ENCODE data around the gene APC.
"Not testable (repeated sequence)": the region's sequence is repeated elsewhere in the genome, so short reads cannot be mapped to it uniquely, and the experiment has no call there.

The APC gene

GRCh38 chr5:112737463-112738190, at the start of gene APC:
Gene APC (plus strand): TSS chr5:112737885. CDS start chr5:112754891, 17,006 bp downstream.
- DNase-seq, result peak; percentile 76 to 77

GRCh38 chr5:112689155-112689909, 48.4 kb upstream of the APC start:
- no peak for DNase-seq

- DNase-seq, result no peak
These were observed 46.9 kb upstream of the APC start for GRCh38 chr5:112690605-112691338.

DNA sequence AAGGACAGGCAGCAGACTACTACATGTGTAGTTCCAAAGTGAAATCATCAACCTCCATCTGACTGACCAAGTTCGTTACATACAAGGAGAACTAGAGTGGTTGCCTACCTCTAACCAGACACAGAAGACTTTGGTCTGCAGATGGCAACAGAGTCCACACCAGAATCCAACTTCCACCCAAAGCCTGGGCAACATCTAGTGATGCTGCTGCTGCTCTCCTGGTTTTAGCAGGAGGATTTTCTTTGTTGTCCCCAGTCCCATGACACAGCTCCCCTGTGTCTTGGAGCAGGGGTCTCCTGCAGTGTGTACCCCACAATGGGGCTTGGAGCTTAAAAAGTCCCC, 46.4 kb upstream of the APC start:
- DNase-seq, result no peak

DNA sequence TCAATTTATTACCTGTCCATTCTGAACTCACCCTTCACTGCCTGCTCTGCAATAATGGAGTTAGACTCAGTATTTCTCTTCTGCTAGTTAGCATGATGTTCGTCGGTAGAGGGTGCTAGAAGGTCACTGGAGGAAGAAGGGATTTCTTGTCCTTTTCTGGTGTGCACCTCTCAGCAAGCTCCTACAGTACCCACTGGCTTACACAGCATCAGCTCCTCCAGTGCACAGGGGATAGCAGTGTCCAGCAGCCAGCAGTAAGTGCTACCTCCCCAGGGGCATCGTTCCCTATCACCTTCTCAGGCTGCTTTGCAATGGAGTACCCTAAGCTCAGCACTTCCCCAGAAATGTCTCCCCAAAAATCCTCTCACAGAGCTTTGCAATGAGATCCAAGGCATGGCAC, 45.9 kb upstream of the APC start:
- DNase-seq, result peak in 1 of 2 donors; percentile 11

- DNase-seq, result no peak
These were observed 45.2 kb upstream of the APC start for GRCh38 chr5:112692472-112692871.

GRCh38 chr5:112693301-112693700, 44.4 kb upstream of the APC start:
- DNase-seq, result no peak

- DNase-seq, result no peak
These were observed 42.6 kb upstream of the APC start for GRCh38 chr5:112694853-112695709.

GRCh38 chr5:112696786-112697185, 40.9 kb upstream of the APC start:
- DNase-seq, result no peak

GRCh38 chr5:112697322-112697721, 40.4 kb upstream of the APC start:
- DNase-seq, result no peak

DNA sequence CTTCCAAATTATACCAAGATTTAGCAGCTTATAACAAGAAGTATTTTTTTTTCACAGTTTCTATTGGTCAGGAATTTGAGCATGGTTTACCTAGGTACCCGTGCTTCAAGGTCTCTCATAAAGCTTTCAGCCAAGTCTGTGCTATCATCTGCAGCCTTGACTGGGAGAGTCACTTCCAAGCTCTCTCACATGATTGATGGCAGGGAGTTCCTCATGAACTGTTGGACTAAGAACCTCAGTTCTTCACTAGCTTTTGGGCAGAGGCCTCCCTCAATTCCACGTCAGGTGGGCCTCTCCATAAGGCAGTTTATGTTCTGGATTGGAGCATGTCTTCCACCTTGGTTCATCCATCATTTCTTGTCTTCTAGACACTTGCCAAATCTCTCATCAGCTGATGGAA, 39.9 kb upstream of the APC start:
- no peak for DNase-seq

DNA sequence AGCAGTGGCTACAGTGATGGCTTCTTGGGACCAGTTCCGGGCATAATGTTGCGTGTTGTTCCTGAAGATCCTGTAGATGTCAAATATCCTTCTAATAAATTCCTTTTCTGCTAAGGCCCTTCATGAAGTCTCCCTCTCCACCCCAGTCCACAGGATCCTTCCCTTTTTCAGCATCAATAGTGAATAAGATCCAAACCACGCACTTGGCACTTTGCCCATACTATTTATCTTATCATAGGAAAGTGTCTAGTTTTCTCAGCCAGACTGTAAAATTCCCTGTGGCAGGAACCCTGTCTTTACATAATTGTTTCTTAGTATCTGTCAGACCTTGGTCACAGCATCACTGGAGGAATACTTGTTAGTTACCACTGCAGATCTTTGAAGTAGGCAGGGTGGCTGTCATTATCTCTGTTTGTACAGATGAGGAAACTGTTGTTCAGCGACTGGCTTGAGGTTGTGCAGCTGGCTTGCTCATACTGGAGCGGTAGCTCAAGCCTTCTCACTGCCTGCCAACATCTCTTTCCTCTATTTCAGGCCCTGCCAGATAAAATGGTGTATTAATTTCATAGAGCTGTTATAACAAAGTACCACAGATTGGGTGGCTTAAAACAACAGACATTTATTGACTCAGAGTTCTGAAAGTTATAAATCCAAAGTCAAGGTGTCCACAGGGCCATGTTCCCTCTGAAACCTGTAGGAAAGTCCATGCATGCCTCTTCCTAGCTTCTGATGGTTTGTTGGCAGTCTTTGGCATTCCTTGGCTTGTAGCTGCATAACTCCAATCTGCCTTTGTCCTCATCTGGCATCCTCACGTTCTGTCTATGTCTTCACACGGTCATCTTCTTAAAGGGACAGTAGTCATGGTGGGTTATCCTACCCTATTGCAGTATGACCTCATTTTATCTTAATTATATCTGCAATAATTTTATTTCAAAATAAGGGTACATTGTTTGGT, 33.5 kb upstream of the APC start:
- no peak for DNase-seq

- DNase-seq, result no peak
These were observed 31.2 kb upstream of the APC start for GRCh38 chr5:112706446-112707016.

GRCh38 chr5:112707187-112708102, 30.2 kb upstream of the APC start:
- DNase-seq, result peak; percentile 95

- no peak for DNase-seq
These were observed 29.5 kb upstream of the APC start for GRCh38 chr5:112708103-112708622.

DNA sequence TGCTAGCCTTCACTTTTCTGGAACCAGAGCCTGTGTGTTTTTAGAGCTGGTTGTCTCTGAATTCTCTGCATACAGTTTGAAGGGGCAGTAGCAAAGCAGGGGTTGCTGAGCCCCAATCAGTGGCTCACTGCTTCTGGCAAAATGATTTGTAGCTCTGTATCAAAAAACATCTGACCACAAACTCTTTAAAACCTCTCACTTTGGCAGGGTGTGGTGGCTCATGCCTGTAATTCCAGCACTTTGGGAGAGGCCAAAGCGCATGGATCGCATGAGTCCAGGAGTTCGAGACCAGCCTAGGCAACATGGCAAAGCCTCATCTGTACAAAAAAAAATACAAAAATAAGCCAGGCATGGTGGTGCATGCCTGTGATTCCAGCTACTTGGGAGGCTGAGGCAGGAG, 28.3 kb upstream of the APC start:
- DNase-seq, result no peak

GRCh38 chr5:112710896-112711295, 26.8 kb upstream of the APC start:
- no peak for DNase-seq

- no peak for DNase-seq
These were observed 26.2 kb upstream of the APC start for GRCh38 chr5:112711436-112711835.

- DNase-seq, result no peak
These were observed 24.5 kb upstream of the APC start for GRCh38 chr5:112713206-112713605.

DNA sequence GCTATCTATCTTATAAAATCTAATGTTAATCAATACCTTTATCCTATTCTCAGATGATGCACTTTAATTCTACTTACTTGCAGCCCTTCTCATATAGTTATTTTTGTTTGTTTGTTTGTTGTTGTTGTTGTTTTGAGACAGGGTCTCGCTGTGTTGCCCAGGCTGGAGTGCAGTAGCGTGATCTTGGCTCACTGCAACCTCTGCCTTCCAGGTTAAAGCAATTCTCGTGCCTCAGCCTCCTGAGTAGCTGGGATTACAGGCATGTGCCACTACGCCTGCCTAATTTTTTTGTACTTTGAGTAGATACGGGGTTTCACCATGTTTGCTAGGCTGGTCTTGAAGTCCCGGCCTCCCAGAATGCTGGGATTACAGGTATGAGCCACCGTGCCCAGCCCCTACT, 20.8 kb upstream of the APC start:
- DNase-seq, result not testable (repeated sequence)
